Measurements from ENCODE around the gene PDPK1.
"Not testable (repeated sequence)": the region's sequence is repeated elsewhere in the genome, so short reads cannot be mapped to it uniquely, and the experiment has no call there.

The PDPK1 gene

GRCh38 chr16:2523801-2524231 lies 14.0 kb upstream of the PDPK1 start:
- no peak for DNase-seq (ENCODE audit: low spot score)

GRCh38 chr16:2524339-2524938 lies 13.4 kb upstream of the PDPK1 start:
- no peak for DNase-seq (ENCODE audit: low spot score)

DNA sequence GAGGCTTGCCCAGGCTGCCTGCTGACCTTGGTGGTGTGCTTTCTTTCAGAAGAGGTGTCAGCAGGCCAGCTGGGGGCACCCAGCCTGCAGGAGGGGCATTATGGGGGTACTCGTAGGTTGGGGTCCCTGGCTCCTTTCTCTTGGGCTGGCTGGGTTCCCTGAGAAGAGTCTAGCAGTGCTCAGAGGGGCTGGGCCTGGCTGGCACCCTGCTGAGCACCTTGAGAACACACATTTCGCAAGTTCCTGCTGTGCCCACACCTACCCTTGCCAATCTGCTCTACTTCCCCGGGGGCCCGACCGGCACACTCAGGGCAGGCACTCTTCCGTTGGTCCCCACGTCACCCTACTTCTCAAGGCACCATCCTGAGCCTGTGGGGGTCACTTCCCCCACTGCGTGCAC lies 11.7 kb upstream of the PDPK1 start:
- DNase-seq (ENCODE audit: low spot score) = no peak

DNA sequence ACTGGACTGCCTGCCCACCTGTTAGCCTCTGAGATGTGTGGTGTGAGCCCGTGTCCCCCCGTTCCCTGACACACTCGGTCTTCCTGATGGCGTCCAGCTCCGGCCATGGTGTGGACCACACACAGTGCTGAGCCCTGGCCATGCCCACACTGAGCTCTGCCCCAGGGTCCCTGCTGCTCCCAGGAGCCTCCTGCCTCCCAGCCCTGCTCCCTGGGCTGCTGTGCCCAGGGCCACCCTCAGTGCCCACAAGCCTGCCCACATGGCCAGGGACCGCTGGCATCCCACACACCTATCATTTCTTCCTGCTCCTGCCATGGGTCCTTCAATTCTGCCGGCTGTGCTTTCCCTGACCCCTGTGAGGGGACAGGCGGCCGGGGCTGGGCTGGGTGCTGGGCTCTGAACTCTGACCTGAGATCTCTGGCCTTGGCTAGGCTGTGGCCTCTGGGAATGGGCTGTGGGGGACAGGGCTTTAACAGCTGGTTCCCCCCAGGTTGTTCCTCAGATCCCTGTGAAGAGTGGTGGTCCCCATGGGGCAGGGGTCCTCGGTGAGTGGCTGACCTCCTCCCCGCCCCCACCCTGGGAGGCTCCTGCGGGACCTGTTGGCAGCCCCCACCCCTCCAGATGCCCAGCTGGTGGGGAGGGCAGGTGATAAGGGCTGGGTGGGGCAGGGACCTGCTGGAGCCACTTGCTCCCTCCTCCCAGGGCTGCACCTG lies 10.6 kb upstream of the PDPK1 start:
- no peak for DNase-seq (ENCODE audit: low spot score)

DNA sequence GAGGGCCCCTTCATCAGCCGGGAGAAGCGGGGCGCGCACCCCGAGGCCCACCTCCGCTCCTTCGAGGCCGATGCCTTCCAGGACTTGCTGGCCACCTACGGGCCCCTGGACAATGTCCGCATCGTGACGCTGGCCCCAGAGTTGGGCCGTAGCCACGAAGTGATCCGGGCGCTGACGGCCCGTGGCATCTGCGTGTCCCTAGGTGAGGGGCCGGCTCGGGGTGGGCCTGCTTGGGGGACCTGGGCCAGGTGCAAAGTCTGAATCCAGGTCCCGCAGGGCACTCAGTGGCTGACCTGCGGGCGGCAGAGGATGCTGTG lies 10.1 kb upstream of the PDPK1 start:
- no peak for DNase-seq (ENCODE audit: low spot score)

- no peak for DNase-seq (ENCODE audit: low spot score)
Observed at GRCh38 chr16:2528161-2529060, 9.4 kb upstream of the PDPK1 start.

GRCh38 chr16:2529061-2529931 lies 8.5 kb upstream of the PDPK1 start:
- no peak for DNase-seq (ENCODE audit: low spot score)

DNA sequence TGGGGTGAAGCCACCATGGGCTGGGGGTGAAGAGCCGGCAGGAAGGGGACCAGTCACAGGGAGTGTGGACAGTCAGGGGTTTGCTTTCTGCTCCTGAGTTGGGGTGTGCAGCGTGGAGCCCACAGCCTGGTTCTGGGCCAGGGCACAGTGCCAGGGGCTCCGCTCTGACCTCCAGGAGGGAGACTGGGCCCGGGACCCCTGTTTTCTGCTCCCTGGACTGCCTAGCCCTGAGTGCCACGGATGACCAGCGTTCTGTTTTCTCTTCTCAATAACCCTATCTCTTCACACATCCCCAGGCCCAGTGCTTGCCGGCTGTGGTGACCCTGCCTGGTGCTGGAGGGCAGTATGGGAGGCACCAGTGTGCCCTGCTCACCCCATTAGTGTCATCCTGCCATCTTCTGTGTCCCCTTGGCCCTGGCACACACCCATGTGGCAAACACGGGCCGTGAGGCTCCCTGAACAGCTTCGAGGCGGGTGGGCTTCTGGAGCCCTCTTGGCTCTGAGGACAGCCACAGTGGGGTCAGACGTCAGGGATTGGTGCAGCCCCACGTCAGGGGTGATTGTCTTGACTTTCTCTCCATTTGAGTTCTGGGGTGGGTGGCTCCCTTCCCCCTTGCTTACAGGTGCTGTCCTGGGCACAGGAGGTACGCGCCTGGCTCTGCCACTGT lies 7.7 kb upstream of the PDPK1 start:
- no peak for DNase-seq (ENCODE audit: low spot score)

GRCh38 chr16:2530629-2531318 lies 7.0 kb upstream of the PDPK1 start:
- no peak for DNase-seq (ENCODE audit: low spot score)

DNA sequence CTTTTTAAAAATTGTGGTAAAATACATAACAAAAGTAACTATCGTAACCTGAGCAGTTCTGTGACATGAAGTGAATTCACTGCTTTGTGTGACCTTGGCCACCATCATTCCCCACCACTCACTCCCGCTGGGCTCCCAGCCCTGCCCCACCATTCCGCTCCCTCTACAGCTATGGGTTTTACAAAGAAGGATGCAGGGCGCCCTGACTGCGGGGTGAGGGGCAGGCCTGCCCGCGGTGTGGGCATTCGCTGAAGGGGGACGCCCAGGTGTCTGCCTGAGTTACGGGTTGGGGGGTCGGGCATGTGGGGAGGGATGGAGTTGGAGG lies 6.5 kb upstream of the PDPK1 start, which contains the start of gene CEMP1:
Gene CEMP1, minus strand, starts transcription at position 38 of the 325 bp plus-strand sequence. CDS start 335 bp downstream, outside the sequence.
- peak; percentile 29 for DNase-seq (ENCODE audit: low spot score)

GRCh38 chr16:2531696-2532493 lies 5.9 kb upstream of the PDPK1 start:
- peak; percentile 97 for DNase-seq (ENCODE audit: low spot score)

DNA sequence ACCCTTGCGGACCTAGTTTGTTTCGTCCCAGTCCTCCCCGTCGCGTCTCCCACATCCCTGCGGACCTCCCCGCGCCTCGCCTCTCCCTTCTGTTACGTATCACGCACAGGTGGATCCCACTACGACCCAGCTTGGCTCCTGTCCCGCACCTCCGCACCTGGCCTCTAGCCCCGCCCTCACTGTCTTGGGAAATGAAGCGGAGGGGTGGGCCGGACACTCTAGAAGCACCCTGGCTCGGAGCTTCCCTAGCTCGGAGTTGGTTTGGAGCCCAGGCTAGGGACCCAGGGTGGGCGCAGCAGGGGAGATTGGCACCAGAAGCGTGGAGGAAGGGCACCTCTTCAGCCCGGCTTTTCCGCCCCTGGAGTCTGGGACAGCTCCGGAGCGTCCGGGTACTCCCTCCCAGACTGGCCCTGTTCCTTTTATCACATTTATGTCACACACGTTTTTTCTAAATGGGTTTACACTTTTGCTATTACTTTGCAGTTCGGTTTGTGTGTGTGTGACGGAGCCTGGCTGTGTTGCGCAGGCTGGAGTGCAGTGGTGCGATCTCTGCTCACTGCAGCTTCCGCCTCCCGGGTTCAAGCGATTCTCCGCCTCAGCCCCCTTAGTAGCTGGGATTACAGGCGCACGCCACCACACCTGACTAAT lies 5.2 kb upstream of the PDPK1 start:
- DNase-seq (ENCODE audit: low spot score) = peak; percentile 85

DNA sequence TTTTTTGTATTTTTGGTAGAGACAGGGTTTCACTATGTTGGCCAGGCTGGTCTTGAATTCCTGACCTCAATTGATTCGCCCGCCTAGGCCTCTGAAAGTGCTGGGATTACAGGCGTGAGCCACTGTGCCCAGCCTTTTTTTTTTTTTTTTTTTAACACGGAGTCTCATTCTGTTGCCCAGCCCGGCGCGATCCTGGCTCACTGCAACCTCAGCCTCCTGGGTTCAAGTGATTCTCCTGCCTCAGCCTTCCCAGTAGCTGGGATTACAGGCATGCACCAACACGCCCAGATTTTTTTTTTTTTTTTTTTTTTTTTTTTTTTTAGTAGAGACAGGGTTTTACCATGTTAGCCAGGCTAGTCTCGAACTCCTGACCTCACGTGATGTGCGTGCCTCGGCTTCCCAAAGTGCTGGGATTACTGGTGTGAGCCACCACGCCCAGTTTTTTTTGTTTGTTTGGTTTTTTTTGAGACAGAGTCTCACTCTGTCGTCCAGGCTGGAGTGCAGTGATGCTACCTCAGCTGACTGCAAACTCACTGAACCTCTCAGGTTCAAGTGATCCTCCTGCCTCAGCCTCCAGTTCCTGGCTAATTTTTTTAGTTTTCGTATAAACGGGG lies 4.6 kb upstream of the PDPK1 start:
- not testable (repeated sequence) for DNase-seq (ENCODE audit: low spot score)

DNA sequence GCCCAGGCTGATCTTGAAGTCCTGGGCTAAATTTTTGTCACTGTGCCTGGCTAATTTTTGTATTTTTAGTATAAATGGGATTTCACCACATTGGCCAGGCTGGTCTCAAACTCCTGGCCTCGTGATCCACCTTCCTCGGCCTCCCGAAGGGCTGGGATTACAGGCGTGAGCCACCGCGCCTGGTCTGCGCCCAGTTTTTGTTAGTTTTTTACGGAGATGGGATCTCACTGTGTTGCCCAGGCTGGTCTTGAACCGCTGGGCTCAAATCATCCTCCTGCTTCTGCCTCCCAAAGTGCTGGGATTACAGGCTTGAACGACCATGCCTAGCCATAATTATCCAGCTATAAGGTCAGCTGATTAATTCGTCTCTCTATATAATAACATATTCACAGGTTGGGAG lies 3.9 kb upstream of the PDPK1 start:
- DNase-seq (ENCODE audit: low spot score) = no peak

DNA sequence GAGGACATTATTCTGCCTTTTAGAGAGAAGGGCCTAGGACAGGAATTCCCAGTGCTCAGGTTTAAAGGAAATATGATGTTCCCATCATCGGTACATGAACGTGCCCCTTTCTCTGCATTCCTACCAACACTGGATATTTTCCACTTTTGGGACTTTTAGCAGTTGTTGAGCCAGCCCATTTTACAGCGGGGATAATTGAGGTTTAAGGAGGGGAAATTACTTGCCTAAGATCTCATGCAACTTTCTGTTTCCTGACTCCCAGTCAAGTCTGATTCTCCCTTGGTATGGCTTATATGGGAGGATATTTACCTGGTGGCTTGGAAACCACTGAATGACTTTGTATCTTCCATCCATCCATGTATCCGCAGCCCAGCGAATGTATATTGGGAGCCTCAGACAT lies 3.5 kb upstream of the PDPK1 start:
- DNase-seq (ENCODE audit: low spot score) = not testable (repeated sequence)

GRCh38 chr16:2535625-2536013 lies 2.2 kb upstream of the PDPK1 start:
- no peak for DNase-seq (ENCODE audit: low spot score)

- not testable (repeated sequence) for DNase-seq (ENCODE audit: low spot score)
Observed at GRCh38 chr16:2539192-2539844, 1.5 kb downstream of the PDPK1 start.

DNA sequence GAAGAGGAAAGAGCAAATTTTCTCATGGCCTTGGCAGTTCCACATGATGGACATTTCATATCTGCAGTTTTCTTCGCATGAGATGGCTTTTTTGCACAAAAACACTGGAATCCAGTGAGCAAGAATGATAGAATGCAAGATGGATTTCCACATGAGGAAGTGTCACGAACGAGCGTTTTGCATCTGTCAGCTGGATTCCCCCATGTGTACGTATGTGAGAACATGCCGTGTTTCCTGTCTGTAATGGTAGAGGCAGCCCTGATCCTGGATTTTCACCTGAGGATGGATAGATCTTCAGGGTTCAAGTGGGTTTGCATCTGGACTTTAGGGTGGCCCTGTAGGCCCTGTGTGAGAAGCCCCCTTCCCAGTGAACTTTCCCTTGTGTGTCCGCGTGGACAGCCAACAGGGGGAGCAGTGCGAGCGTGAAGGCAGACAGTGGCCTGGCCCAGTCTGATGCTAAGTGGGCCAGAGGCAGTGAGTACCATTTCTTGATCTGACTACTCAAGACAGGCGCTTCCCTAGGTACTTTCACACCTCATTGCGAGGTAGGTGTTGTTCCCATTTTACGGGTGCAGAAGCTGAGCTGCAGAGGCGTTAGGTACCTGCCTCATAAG lies 2.1 kb downstream of the PDPK1 start:
- peak; percentile 52 for DNase-seq (ENCODE audit: low spot score)
